Parathyroid adenoma (tissue), 2 donors: ENCODE measurements around the gene YJEFN3.

Experiments used
- H2AFZ ChIP-seq: fragments of 300-600 bp; sonication (generic); one replicate; pipeline ENCODE4 v1.7.0; 2017; ENCODE audit warnings: antibody characterized with exemption, mild to moderate bottlenecking
- H3K27ac ChIP-seq: fragments of 300-600 bp; sonication (generic); one replicate; pipeline ENCODE4 v1.7.0; 2017
- H3K27me3 ChIP-seq: fragments of 300-600 bp; sonication (generic); one replicate; pipeline ENCODE4 v1.7.0; 2017; ENCODE audit warnings: low read length; ENCODE audit not compliant: control insufficient read depth, insufficient read depth
- H3K36me3 ChIP-seq: fragments of 300-600 bp; sonication (generic); one replicate; pipeline ENCODE4 v1.7.0; 2017; ENCODE audit warnings: low read length; ENCODE audit not compliant: control insufficient read depth, insufficient read depth
- H3K4me1 ChIP-seq: fragments of 300-600 bp; sonication (generic); one replicate; pipeline ENCODE4 v1.7.0; 2017; ENCODE audit warnings: control low read depth
- H3K4me2 ChIP-seq: fragments of 300-600 bp; sonication (generic); one replicate; pipeline ENCODE4 v1.7.0; 2017; ENCODE audit warnings: low read length
- H3K4me3 ChIP-seq: fragments of 300-600 bp; sonication (generic); one replicate; pipeline ENCODE4 v1.7.0; 2017; ENCODE audit warnings: low read depth, low read length
- H3K79me2 ChIP-seq: fragments of 300-600 bp; sonication (generic); one replicate; pipeline ENCODE4 v1.7.0; 2017; ENCODE audit warnings: control low read depth
- H3K9ac ChIP-seq: fragments of 300-600 bp; sonication (generic); one replicate; pipeline ENCODE4 v1.7.0; 2017; ENCODE audit warnings: mild to moderate bottlenecking
- H3K9me3 ChIP-seq: fragments of 300-600 bp; sonication (generic); one replicate; pipeline ENCODE4 v1.7.0; 2017; ENCODE audit warnings: low read length; ENCODE audit not compliant: control insufficient read depth
- TF ChIP-seq, protein P1 (sequence below): fragments of 300-600 bp; sonication (generic); IDR thresholded peaks from one replicate; pipeline ENCODE4 v1.7.0; 2017; ENCODE audit warnings: antibody characterized with exemption, mild to moderate bottlenecking
- donor health status: primary hyperparathyroidism.

Gene YJEFN3

DNA sequence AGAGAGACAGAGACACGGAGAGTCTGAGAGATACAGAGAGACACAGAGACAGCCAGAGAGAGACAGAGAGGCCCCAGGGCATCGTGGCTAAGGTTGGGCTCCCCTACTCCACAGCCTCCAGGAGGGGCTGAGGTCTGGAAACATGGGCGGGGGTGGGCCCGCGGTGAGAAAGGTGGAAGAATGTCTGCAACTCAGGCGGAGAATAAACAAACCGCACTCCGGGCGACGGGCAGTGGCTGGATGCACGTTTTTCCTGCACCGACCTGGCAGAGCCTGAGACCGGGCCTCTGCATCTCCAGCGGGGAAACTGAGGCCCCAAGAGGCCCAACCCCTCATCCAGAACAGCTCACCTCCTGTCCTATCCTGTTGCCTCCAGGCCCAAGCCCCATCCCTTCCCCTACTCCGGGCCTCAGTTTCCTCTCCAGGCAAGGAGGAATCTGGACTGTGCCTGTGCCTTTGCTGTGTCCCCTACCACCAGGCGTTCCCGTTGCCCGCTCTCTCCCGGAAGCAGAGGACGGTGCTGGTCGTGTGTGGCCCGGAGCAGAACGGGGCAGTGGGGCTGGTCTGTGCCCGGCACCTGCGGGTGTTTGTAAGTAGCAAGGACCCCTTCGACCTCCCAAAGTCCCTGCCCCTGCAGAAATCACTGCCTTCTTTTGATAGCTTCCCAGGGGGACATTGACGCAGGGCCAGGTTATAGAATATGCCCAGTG is 6.0 kb downstream of the YJEFN3 start:
- TF ChIP-seq, protein P1, sequence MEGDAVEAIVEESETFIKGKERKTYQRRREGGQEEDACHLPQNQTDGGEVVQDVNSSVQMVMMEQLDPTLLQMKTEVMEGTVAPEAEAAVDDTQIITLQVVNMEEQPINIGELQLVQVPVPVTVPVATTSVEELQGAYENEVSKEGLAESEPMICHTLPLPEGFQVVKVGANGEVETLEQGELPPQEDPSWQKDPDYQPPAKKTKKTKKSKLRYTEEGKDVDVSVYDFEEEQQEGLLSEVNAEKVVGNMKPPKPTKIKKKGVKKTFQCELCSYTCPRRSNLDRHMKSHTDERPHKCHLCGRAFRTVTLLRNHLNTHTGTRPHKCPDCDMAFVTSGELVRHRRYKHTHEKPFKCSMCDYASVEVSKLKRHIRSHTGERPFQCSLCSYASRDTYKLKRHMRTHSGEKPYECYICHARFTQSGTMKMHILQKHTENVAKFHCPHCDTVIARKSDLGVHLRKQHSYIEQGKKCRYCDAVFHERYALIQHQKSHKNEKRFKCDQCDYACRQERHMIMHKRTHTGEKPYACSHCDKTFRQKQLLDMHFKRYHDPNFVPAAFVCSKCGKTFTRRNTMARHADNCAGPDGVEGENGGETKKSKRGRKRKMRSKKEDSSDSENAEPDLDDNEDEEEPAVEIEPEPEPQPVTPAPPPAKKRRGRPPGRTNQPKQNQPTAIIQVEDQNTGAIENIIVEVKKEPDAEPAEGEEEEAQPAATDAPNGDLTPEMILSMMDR, result no peak
- H3K27me3 ChIP-seq, result no peaks in the 10 kb centered on the region
- H3K9me3 ChIP-seq, result no peaks in the 10 kb centered on the region
- no peak overlapping the region for H2AFZ ChIP-seq
- H3K9ac ChIP-seq, result no peak overlapping the region
- H3K4me3 ChIP-seq, result no peak overlapping the region
- H3K4me2 ChIP-seq, result no peak overlapping the region
- peaks cover 3% of the 10 kb centered on the region for H3K4me1 ChIP-seq
- no peaks in the 10 kb centered on the region for H3K36me3 ChIP-seq
- no peak overlapping the region for H3K27ac ChIP-seq
- H3K79me2 ChIP-seq, result no peaks in the 10 kb centered on the region

GRCh38 chr19:19535311-19536191 is 6.8 kb downstream of the YJEFN3 start:
- no peaks in the 10 kb centered on the region for H3K27me3 ChIP-seq
- no peaks in the 10 kb centered on the region for H3K9me3 ChIP-seq
- H3K4me1 ChIP-seq, result peaks cover 3% of the 10 kb centered on the region
- H3K4me2 ChIP-seq, result no peak overlapping the region
- H3K27ac ChIP-seq, result no peak overlapping the region
- TF ChIP-seq, protein P1, result no peak
- H3K9ac ChIP-seq, result no peak overlapping the region
- H3K36me3 ChIP-seq, result no peaks in the 10 kb centered on the region
- no peak overlapping the region for H3K4me3 ChIP-seq
- no peak overlapping the region for H2AFZ ChIP-seq
- no peaks in the 10 kb centered on the region for H3K79me2 ChIP-seq

- Histone ChIP-seq H3K79me2 (no peaks in the 10 kb centered on the region), H3K4me3 (no peak overlapping the region), H3K9me3 (no peaks in the 10 kb centered on the region), H2AFZ (peak overlapping the region; percentile 29), H3K4me1 (peaks cover 3% of the 10 kb centered on the region), H3K9ac (no peak overlapping the region), H3K27me3 (peaks cover 3% of the 10 kb centered on the region), H3K4me2 (peak overlapping the region; percentile 42), H3K27ac (no peak overlapping the region), H3K36me3 (no peaks in the 10 kb centered on the region)
- TF ChIP-seq, protein P1, result no peak
Measured at GRCh38 chr19:19537075-19538048, 8.7 kb downstream of the YJEFN3 start.

DNA sequence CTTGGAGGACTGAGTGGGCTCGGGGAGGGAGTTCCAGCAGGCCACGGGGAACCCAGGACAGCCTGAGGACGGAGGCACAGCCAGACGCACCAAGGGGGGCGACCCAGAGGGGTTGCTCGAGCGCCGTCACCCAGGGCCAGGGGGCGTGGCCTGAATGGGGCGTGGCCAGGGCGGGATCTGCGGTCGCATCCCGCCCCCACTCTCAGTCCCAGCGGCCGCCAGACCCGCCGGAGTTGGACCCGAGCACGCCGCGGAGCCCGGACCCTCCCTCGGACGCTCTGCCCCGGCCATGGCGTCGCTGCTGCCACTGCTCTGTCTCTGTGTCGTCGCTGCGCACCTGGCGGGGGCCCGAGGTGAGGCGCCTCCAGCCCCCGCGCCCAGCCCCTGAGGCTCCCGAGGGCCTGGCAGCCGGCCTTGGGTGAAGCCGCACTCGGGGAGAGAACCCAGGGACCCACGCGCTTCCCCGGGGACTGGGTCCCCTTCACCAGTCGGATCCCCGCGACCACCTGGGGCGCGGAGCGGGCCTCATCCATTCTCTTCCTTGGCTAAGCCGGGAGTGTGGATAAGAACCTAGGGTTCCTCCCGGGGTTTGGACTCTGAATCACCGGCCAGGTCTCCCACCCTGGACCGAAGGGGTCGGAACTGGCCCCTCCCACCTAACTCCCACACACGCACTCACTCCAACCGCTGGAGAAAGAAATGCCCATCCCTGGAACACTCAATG is 9.5 kb downstream of the YJEFN3 start, which contains the start of gene CILP2:
Gene CILP2, plus strand, starts transcription at position 205 of the 724 bp plus-strand sequence. Its CDS starts 85 bp downstream, at position 290.
- H3K36me3 ChIP-seq, result no peaks in the 10 kb centered on the region
- peak within 1 kb of the TSS; percentile 17 for H3K4me3 ChIP-seq
- H3K9me3 ChIP-seq, result no peaks in the 10 kb centered on the region
- H3K79me2 ChIP-seq, result no peaks in the 10 kb centered on the region
- no peak within 1 kb of the TSS for H3K9ac ChIP-seq
- peaks cover 3% of the 10 kb centered on the region for H3K27me3 ChIP-seq
- H3K27ac ChIP-seq, result no peak within 1 kb of the TSS
- peaks cover 3% of the 10 kb centered on the region for H3K4me1 ChIP-seq
- H3K4me2 ChIP-seq, result peak within 1 kb of the TSS; percentile 42
- peak within 1 kb of the TSS; percentile 57 for H2AFZ ChIP-seq
- TF ChIP-seq, protein P1, result no peak
